ENCODE data around the gene CFL1. TPM values are rescaled to one million over a fixed set of nuclear protein-coding genes. Genes with fewer than 3 reads are reported as not detected.

Gene CFL1
- total and polyA plus RNA-seq, 10 of the 15 experiments (the other 5 are each of a cell fraction or from before 2014, with no cell fraction given), result 164 to 2,994 (median 1,500) TPM

DNA sequence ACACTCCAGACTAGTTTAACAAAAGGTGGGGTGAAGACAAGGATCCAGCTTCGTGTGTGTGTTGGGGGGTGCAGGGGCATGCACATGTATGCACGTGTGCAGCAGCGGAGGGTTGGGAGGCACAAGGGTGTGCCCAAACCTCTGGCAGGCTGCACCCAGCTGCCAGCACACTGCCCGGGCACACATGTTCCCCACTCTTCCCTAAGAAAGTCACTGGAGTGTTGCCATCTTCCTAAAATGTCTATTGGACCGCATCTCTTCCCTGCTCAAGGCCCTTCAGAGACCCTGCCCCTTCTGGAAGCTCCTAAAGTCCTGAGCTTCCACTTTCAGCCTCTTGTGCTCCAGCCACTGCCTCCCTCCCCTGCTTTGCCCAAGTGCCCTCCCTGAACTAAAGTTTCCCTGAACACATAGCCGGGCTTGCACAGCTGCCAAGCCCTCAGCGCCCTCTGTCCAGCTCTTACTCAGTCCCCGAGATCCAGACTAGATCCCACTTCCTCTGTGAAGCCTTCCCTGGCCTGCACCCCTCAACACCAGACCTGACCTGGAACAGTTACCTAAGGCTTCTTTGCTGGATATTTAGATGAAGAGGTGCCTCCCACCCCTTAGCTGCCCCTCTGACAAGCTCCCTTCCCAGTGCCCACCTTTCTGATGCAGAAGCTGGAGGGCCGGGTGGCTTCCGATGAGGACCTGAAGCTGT is 6.0 kb downstream of the CFL1 start (continued):
- TF ChIP-seq MYC (IDR thresholded peaks at IDR 0.05; ENCODE audit: insufficient read depth, insufficient read length, insufficient replicate concordance, low read length, severe bottlenecking) (no peak), POLR2A (IDR thresholded peaks at IDR 0.05; ENCODE audit: low read depth, low read length) (peak; percentile 71), CHD4 (IDR thresholded peaks at IDR 0.05) (no peak), MTA3 (IDR thresholded peaks at IDR 0.05; ENCODE audit: borderline replicate concordance, low read length) (no peak), POLR2AphosphoS5 (IDR thresholded peaks at IDR 0.05; ENCODE audit: low read length) (peak; percentile 81), JUND (IDR thresholded peaks at IDR 0.05; ENCODE audit: low read depth, low read length) (no peak), STAT1 (conservative IDR thresholded peaks at IDR 0.05) (no peak), DPF2 (IDR thresholded peaks at IDR 0.05) (no peak), POLR2AphosphoS2 (IDR thresholded peaks at IDR 0.05; ENCODE audit: low read depth, low read length) (peak; percentile 36; the same call in 1 of the 2 replicates), TARDBP (IDR thresholded peaks at IDR 0.05; ENCODE audit: borderline replicate concordance) (no peak)
- TF ChIP-seq, protein P1, sequence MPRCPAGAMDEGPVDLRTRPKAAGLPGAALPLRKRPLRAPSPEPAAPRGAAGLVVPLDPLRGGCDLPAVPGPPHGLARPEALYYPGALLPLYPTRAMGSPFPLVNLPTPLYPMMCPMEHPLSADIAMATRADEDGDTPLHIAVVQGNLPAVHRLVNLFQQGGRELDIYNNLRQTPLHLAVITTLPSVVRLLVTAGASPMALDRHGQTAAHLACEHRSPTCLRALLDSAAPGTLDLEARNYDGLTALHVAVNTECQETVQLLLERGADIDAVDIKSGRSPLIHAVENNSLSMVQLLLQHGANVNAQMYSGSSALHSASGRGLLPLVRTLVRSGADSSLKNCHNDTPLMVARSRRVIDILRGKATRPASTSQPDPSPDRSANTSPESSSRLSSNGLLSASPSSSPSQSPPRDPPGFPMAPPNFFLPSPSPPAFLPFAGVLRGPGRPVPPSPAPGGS (IDR thresholded peaks at IDR 0.05; ENCODE audit: borderline replicate concordance, insufficient read depth, low read depth, low read length, poor library complexity, severe bottlenecking), result peak; percentile 8
- TF ChIP-seq, protein P2, sequence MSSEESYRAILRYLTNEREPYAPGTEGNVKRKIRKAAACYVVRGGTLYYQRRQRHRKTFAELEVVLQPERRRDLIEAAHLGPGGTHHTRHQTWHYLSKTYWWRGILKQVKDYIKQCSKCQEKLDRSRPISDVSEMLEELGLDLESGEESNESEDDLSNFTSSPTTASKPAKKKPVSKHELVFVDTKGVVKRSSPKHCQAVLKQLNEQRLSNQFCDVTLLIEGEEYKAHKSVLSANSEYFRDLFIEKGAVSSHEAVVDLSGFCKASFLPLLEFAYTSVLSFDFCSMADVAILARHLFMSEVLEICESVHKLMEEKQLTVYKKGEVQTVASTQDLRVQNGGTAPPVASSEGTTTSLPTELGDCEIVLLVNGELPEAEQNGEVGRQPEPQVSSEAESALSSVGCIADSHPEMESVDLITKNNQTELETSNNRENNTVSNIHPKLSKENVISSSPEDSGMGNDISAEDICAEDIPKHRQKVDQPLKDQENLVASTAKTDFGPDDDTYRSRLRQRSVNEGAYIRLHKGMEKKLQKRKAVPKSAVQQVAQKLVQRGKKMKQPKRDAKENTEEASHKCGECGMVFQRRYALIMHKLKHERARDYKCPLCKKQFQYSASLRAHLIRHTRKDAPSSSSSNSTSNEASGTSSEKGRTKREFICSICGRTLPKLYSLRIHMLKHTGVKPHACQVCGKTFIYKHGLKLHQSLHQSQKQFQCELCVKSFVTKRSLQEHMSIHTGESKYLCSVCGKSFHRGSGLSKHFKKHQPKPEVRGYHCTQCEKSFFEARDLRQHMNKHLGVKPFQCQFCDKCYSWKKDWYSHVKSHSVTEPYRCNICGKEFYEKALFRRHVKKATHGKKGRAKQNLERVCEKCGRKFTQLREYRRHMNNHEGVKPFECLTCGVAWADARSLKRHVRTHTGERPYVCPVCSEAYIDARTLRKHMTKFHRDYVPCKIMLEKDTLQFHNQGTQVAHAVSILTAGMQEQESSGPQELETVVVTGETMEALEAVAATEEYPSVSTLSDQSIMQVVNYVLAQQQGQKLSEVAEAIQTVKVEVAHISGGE (CRISPR knock-in tag; IDR thresholded peaks at IDR 0.05), result no peak
- TF ChIP-seq, protein P3, sequence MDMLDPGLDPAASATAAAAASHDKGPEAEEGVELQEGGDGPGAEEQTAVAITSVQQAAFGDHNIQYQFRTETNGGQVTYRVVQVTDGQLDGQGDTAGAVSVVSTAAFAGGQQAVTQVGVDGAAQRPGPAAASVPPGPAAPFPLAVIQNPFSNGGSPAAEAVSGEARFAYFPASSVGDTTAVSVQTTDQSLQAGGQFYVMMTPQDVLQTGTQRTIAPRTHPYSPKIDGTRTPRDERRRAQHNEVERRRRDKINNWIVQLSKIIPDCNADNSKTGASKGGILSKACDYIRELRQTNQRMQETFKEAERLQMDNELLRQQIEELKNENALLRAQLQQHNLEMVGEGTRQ (IDR thresholded peaks at IDR 0.05; ENCODE audit: borderline replicate concordance, low read depth, low read length), result no peak
- TF ChIP-seq, protein P4, sequence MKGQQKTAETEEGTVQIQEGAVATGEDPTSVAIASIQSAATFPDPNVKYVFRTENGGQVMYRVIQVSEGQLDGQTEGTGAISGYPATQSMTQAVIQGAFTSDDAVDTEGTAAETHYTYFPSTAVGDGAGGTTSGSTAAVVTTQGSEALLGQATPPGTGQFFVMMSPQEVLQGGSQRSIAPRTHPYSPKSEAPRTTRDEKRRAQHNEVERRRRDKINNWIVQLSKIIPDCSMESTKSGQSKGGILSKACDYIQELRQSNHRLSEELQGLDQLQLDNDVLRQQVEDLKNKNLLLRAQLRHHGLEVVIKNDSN (IDR thresholded peaks at IDR 0.05; ENCODE audit: borderline replicate concordance, extremely low read length, insufficient read depth, low read depth, low read length), result no peak

Measured in GM12878 (cell line).